ENCODE measurements around the gene SMG6.

The SMG6 gene

GRCh38 chr17:2070241-2071023 is 233.2 kb downstream of the SMG6 start:
- no peak for DNase-seq

GRCh38 chr17:2068519-2069051 is 235.0 kb downstream of the SMG6 start:
- no peak for DNase-seq

GRCh38 chr17:2068031-2068518 is 235.5 kb downstream of the SMG6 start:
- DNase-seq: no peak

GRCh38 chr17:2067608-2068024 is 236.0 kb downstream of the SMG6 start:
- DNase-seq: no peak

GRCh38 chr17:2067048-2067561 is 236.5 kb downstream of the SMG6 start:
- DNase-seq: no peak

- DNase-seq: no peak
Measured at GRCh38 chr17:2065949-2066400, 237.6 kb downstream of the SMG6 start.

GRCh38 chr17:2064980-2065785 is 238.4 kb downstream of the SMG6 start:
- DNase-seq: no peak

GRCh38 chr17:2064520-2064971 is 239.0 kb downstream of the SMG6 start:
- no peak for DNase-seq

GRCh38 chr17:2064147-2064489 is 239.5 kb downstream of the SMG6 start:
- DNase-seq: no peak

- no peak for DNase-seq
Measured at GRCh38 chr17:2063261-2064146, 240.1 kb downstream of the SMG6 start.

GRCh38 chr17:2062571-2063183 is 240.9 kb downstream of the SMG6 start:
- DNase-seq: no peak

GRCh38 chr17:2061441-2061958 is 242.1 kb downstream of the SMG6 start:
- DNase-seq: no peak

GRCh38 chr17:2060681-2061440 is 242.7 kb downstream of the SMG6 start:
- no peak for DNase-seq

- DNase-seq: no peak
Measured at GRCh38 chr17:2060385-2060658, 243.3 kb downstream of the SMG6 start.

- DNase-seq: no peak
Measured at GRCh38 chr17:2059547-2060384, 243.8 kb downstream of the SMG6 start.

- DNase-seq: no peak
Measured at GRCh38 chr17:2058586-2059546, 244.7 kb downstream of the SMG6 start.

GRCh38 chr17:2057760-2058585 is 245.6 kb downstream of the SMG6 start:
- DNase-seq: no peak

- DNase-seq: no peak
Measured at GRCh38 chr17:2057175-2057759, 246.3 kb downstream of the SMG6 start.

Data from COR-L47 (cell line).